Peyer's patch (tissue), 4 donors: Measurements from ENCODE around the gene MAPT.
A peak's percentile ranks its signal among the peaks of the same experiment; 100 is the strongest.

ENCODE experiments used
- CTCF ChIP-seq, 6 experiments: fragments of 450-650 bp in 4 of 6; fragments of 200-600 bp in 2 of 6; sonication (generic) in 1 of 6; IDR thresholded peaks; one replicate each; pipeline ENCODE4 v1.5.1; 2017 to 2019; ENCODE audit warnings: antibody characterized with exemption in 6 of 6, mild to moderate bottlenecking in 3 of 6, moderate library complexity in 1 of 6
- POLR2A ChIP-seq, 2 donors: fragments of 450-650 bp; IDR thresholded peaks; one replicate each; pipeline ENCODE4 v1.5.1; 2017; ENCODE audit warnings: antibody characterized with exemption in 2 of 2, mild to moderate bottlenecking in 2 of 2, moderate library complexity in 2 of 2

GRCh38 chr17:46002311-46002972 lies 108.1 kb downstream of the MAPT start:
- peak; percentile 93 to 97 (median 96) for TF ChIP-seq CTCF (IDR thresholded peaks at IDR 0.05)
- no peak for TF ChIP-seq POLR2A (IDR thresholded peaks at IDR 0.05)
